Fibroblast of lung (primary cell): Measurements from ENCODE around the gene FIP1L1. TPM values are rescaled to one million over a fixed set of nuclear protein-coding genes. Genes with fewer than 3 reads are reported as not detected.

Experiments
- DNase-seq, 2 donors: peaks; one replicate each; pipeline versions ENCODE4 v3.0.0 to v3.0.0-alpha.2; 2010; ENCODE audit warnings: low read depth in 2 of 2
- H2AFZ ChIP-seq: 2 replicates; pipeline ENCODE4 v1.5.1; 2012; ENCODE audit warnings: low read length, control low read depth, inconsistent platforms
- H3K27ac ChIP-seq: 2 replicates; pipeline ENCODE4 v1.5.1; 2011; ENCODE audit warnings: low read length, control low read depth; ENCODE audit not compliant: insufficient read depth
- H3K27me3 ChIP-seq: 2 replicates; pipeline ENCODE4 v1.5.1; 2011; ENCODE audit warnings: mild to moderate bottlenecking, low read length; ENCODE audit not compliant: control insufficient read depth, insufficient read depth
- H3K36me3 ChIP-seq: 2 replicates; pipeline ENCODE4 v1.5.1; 2011; ENCODE audit warnings: low read length; ENCODE audit not compliant: control insufficient read depth, insufficient read depth
- H3K4me1 ChIP-seq: 2 replicates; pipeline ENCODE4 v1.5.1; 2011; ENCODE audit warnings: low read length; ENCODE audit not compliant: control insufficient read depth, insufficient read depth; ENCODE audit errors: extremely low read depth
- H3K4me2 ChIP-seq: 2 replicates; pipeline ENCODE4 v1.5.1; 2011; ENCODE audit warnings: low read length, control low read depth; ENCODE audit not compliant: insufficient read depth; ENCODE audit errors: extremely low read depth
- H3K4me3 ChIP-seq, 4 experiments: fragments of 200-600 bp in 1 of 4; sonication (generic) in 1 of 4; replicated peaks in 1 of 4; 2 replicates each; pipeline ENCODE4 v1.5.1; 2011 to 2016; ENCODE audit warnings: low read length in 4 of 4, low read depth in 3 of 4, mild to moderate bottlenecking in 3 of 4, control low read depth in 2 of 4, inconsistent platforms in 1 of 4, mixed read lengths in 1 of 4; ENCODE audit not compliant: insufficient read depth in 1 of 4; ENCODE audit errors: control extremely low read depth in 1 of 4
- H3K79me2 ChIP-seq: 2 replicates; pipeline ENCODE4 v1.5.1; 2012; ENCODE audit warnings: mild to moderate bottlenecking, low read length, inconsistent platforms; ENCODE audit not compliant: control insufficient read depth, insufficient read depth
- H3K9ac ChIP-seq: 2 replicates; pipeline ENCODE4 v1.5.1; 2011; ENCODE audit warnings: mild to moderate bottlenecking, low read length, control low read depth; ENCODE audit not compliant: insufficient read depth
- H3K9me3 ChIP-seq: 2 replicates; pipeline ENCODE4 v1.5.1; 2012; ENCODE audit warnings: low read depth, low read length; ENCODE audit not compliant: control insufficient read depth, insufficient read depth
- H4K20me1 ChIP-seq: 2 replicates; pipeline ENCODE4 v1.5.1; 2011; ENCODE audit warnings: low read length; ENCODE audit not compliant: control insufficient read depth, insufficient read depth; ENCODE audit errors: extremely low read depth
- EZH2 ChIP-seq: IDR thresholded peaks from 2 replicates; pipeline ENCODE4 v1.5.1; 2012; ENCODE audit warnings: low read length, control low read depth, mild to moderate bottlenecking; ENCODE audit errors: missing control alignments
- polyA plus RNA-seq, 2 donors: library from polyadenylated mRNA; depleted of rRNA in 1 of 2; stranded (reverse) in 1 of 2; unstranded in 1 of 2; fragments of >200 nt; gene quantifications; 2 replicates each; pipeline ENCODE4 v1.2.1, GENCODE V29; 2011 to 2012; ENCODE audit warnings: missing spikeins in 1 of 2
- total RNA-seq: library from RNA; depleted of rRNA; stranded (reverse); fragments of >200 nt; gene quantifications from 2 replicates; pipeline ENCODE4 v1.2.1, GENCODE V29; 2014
- TF ChIP-seq, protein P1 (sequence below), 2 donors: IDR thresholded peaks in 1 of 2; conservative IDR thresholded peaks in 1 of 2; 1 replicate in 1 of 2; 2 replicates in 1 of 2; pipeline ENCODE4 v1.5.1; 2011 to 2012; ENCODE audit warnings: low read length in 2 of 2, control low read depth in 1 of 2, inconsistent platforms in 1 of 2, low read depth in 1 of 2, mild to moderate bottlenecking in 1 of 2

FIP1L1 gene
- total and polyA plus RNA-seq, 2 donors (not counting 1 experiment from before 2014, with no cell fraction given): 22.3 to 98.3 TPM

DNA sequence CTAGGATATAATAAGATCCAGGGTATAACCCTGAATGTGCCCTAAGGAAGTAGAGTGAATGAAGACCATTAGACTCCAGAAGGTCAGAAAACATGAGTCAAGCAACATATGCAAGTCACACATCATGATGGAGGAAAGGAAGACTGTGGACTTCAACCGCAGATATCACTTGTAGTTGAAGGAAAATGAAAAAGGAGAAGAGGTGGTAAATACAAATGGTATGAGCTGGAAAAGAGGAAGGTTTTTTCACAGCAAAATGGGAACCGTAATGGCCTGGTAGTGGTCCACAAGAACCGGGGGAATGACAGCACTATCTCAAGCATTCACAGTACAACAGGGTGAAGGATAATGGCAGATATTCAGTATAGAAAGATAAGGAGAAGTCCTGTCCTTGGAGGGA, 6.4 kb upstream of the FIP1L1 start:
- TF ChIP-seq, protein P1, sequence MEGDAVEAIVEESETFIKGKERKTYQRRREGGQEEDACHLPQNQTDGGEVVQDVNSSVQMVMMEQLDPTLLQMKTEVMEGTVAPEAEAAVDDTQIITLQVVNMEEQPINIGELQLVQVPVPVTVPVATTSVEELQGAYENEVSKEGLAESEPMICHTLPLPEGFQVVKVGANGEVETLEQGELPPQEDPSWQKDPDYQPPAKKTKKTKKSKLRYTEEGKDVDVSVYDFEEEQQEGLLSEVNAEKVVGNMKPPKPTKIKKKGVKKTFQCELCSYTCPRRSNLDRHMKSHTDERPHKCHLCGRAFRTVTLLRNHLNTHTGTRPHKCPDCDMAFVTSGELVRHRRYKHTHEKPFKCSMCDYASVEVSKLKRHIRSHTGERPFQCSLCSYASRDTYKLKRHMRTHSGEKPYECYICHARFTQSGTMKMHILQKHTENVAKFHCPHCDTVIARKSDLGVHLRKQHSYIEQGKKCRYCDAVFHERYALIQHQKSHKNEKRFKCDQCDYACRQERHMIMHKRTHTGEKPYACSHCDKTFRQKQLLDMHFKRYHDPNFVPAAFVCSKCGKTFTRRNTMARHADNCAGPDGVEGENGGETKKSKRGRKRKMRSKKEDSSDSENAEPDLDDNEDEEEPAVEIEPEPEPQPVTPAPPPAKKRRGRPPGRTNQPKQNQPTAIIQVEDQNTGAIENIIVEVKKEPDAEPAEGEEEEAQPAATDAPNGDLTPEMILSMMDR (conservative IDR thresholded peaks at IDR 0.05 in 1 of 2, IDR thresholded peaks at IDR 0.05 in 1 of 2; ENCODE audit: low read depth in 1 of 2, low read length in 2 of 2): no peak
- no peak for TF ChIP-seq EZH2
- no peak overlapping the region for H2AFZ ChIP-seq
- no peaks in the 10 kb centered on the region for H3K36me3 ChIP-seq
- no peak overlapping the region for H3K9ac ChIP-seq
- no peak overlapping the region for H3K4me2 ChIP-seq
- no peaks in the 10 kb centered on the region for H3K79me2 ChIP-seq
- no peak for DNase-seq
- no peaks in the 10 kb centered on the region for H3K9me3 ChIP-seq
- no peaks in the 10 kb centered on the region for H4K20me1 ChIP-seq
- no peaks in the 10 kb centered on the region for H3K4me1 ChIP-seq
- no peaks in the 10 kb centered on the region for H3K27me3 ChIP-seq
- no peak overlapping the region for H3K27ac ChIP-seq
- no peak overlapping the region for H3K4me3 ChIP-seq

DNA sequence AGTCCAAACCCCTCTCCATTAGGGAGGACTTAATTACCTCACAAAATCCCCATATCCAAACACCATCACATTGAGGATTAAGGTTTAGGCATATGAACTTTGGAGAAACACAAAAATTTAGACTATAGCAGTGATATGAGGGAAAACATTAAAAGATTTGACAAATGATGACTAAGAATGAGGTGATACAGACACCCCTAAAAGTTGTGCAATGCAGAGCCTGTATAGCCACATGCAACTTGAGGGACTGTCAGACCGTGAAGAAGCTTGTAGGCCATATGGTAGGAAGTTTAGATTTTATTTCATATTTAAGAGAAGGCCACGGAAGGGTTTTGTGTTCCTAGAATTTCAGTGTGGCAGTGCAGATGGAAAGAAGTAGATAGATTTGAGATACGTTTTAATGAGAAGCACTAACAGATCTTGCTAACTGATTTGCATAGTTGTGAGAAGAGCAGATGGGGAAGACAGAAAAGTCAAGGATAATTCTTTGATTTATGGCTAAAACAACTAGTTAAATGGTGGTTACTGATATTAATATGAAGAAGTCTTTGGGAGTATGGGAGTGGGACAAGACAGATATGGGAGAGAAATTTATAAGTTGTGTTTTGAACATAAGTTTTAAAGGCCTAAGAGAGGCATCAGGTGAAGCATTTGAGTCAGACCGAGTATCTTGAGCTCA, 5.5 kb upstream of the FIP1L1 start:
- Histone ChIP-seq H3K4me2 (no peak overlapping the region), H3K79me2 (no peaks in the 10 kb centered on the region), H3K4me3 (no peak overlapping the region), H3K9ac (no peak overlapping the region), H2AFZ (no peak overlapping the region), H3K4me1 (no peaks in the 10 kb centered on the region), H4K20me1 (no peaks in the 10 kb centered on the region), H3K36me3 (no peaks in the 10 kb centered on the region), H3K9me3 (no peaks in the 10 kb centered on the region), H3K27ac (no peak overlapping the region), H3K27me3 (no peaks in the 10 kb centered on the region)
- TF ChIP-seq, protein P1 (conservative IDR thresholded peaks at IDR 0.05 in 1 of 2, IDR thresholded peaks at IDR 0.05 in 1 of 2; ENCODE audit: low read depth in 1 of 2, low read length in 2 of 2): no peak
- TF ChIP-seq EZH2: no peak
- no peak for DNase-seq

DNA sequence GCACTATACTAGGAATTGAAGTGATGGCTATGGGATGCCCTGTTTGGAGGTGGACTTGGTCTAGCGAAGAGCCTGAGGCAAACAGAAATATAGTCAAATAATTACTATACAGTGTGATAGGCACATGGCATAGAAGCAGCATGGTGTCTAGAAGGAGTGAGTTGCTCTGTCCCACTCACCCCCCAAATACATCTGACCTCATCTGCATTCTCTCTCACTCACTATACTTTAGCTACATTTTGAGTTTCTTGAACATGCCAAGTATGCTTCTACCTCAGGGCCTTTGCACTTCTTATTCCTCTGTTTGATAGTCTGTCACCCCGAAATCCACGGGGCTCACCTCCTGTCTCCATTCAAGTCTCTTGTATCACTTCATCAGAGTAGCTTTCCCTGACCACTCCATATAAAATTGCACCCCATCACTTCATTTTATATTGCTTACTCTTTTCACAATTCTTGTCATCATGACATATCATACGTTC, 2.6 kb upstream of the FIP1L1 start:
- Histone ChIP-seq H3K9me3 (no peaks in the 10 kb centered on the region), H3K36me3 (no peaks in the 10 kb centered on the region), H3K27me3 (no peaks in the 10 kb centered on the region), H3K4me2 (no peak overlapping the region), H3K4me3 (no peak overlapping the region), H3K4me1 (no peaks in the 10 kb centered on the region), H3K79me2 (peaks cover 24% of the 10 kb centered on the region), H3K27ac (no peak overlapping the region), H2AFZ (no peak overlapping the region), H3K9ac (no peak overlapping the region), H4K20me1 (no peaks in the 10 kb centered on the region)
- DNase-seq: no peak
- TF ChIP-seq EZH2: no peak
- TF ChIP-seq, protein P1 (conservative IDR thresholded peaks at IDR 0.05 in 1 of 2, IDR thresholded peaks at IDR 0.05 in 1 of 2; ENCODE audit: low read depth in 1 of 2, low read length in 2 of 2): no peak
